Sigmoid colon (tissue), 7 donors: ENCODE results near the gene CUX1. TPM values are rescaled to one million over a fixed set of nuclear protein-coding genes. Genes with fewer than 3 reads are reported as not detected.
"Not testable (repeated sequence)": the region's sequence is repeated elsewhere in the genome, so short reads cannot be mapped to it uniquely, and the experiment has no call there.

ENCODE experiments used
- DNase-seq: peaks from one replicate; pipeline ENCODE4 v3.0.0-alpha.2; 2019
- H3K27ac ChIP-seq, 4 donors: fragments of 200-600 bp; sonication (generic); one replicate each; pipeline ENCODE4 v1.5.1; 2016 to 2019; ENCODE audit warnings: mild to moderate bottlenecking in 1 of 4
- H3K27me3 ChIP-seq, 3 donors: fragments of 200-600 bp; sonication (generic); one replicate each; pipeline ENCODE4 v1.5.1; 2019; ENCODE audit warnings: mild to moderate bottlenecking in 1 of 3
- H3K36me3 ChIP-seq, 4 donors: fragments of 200-600 bp; sonication (generic); one replicate each; pipeline ENCODE4 v1.5.1; 2016 to 2019
- H3K4me1 ChIP-seq, 4 donors: fragments of 200-600 bp; sonication (generic); one replicate each; pipeline ENCODE4 v1.5.1; 2017 to 2019
- H3K4me3 ChIP-seq, 4 donors: fragments of 200-600 bp; sonication (generic); one replicate each; pipeline ENCODE4 v1.5.1; 2017 to 2019; ENCODE audit warnings: mild to moderate bottlenecking in 2 of 4, moderate library complexity in 1 of 4
- H3K9me3 ChIP-seq, 4 donors: fragments of 200-600 bp in 3 of 4; sonication (generic) in 3 of 4; one replicate each; pipeline versions ENCODE4 v1.5.1 to v1.6.1; 2013 to 2019
- CTCF ChIP-seq, 4 experiments: fragments of 450-650 bp in 3 of 4; fragments of 200-600 bp in 1 of 4; IDR thresholded peaks; one replicate each; pipeline ENCODE4 v1.5.1; 2016 to 2019; ENCODE audit warnings: antibody characterized with exemption in 4 of 4, mild to moderate bottlenecking in 3 of 4, moderate library complexity in 2 of 4
- EP300 ChIP-seq, 4 donors: sonication (generic); formaldehyde crosslinking; IDR thresholded peaks; one replicate each; pipeline ENCODE4 v1.6.1; 2017; ENCODE audit warnings: antibody characterized with exemption in 4 of 4
- POLR2A ChIP-seq, 2 donors: fragments of 450-650 bp; IDR thresholded peaks; one replicate each; pipeline ENCODE4 v1.6.1; 2016; ENCODE audit warnings: antibody characterized with exemption in 2 of 2, mild to moderate bottlenecking in 2 of 2, moderate library complexity in 2 of 2
- POLR2AphosphoS5 ChIP-seq, 4 donors: sonication (generic); formaldehyde crosslinking; IDR thresholded peaks; one replicate each; pipeline ENCODE4 v1.6.1; 2017; ENCODE audit warnings: antibody characterized with exemption in 4 of 4
- WGBS, 2 donors: extraction: QIAGEN DNeasy Blood & Tissue Kit; methylation state at CpG; one replicate each; pipeline ENCODE4 v1.1.7; 2013; 5-methylcytosine and 5-hydroxymethylcytosine counted together
- intact Hi-C: fragments of 100-400 bp; cut with DNase I; formaldehyde crosslinking; loops from one replicate; pipeline ENCODE4 v1.15.1; 2023
- polyA plus RNA-seq, 3 donors: library from polyadenylated mRNA; stranded (reverse); fragments of 200-250 nt; gene quantifications; one replicate each; pipeline ENCODE4 v1.2.3, GENCODE V29; 2013
- total RNA-seq, 4 donors: library from RNA; depleted of rRNA; stranded (reverse); fragments of >200 nt; gene quantifications; one replicate each; pipeline ENCODE4 v1.1.0, GENCODE V29; 2016
- donor health status: healthy with polysubstance abuse.
- donor health status: Bipolar disorder and iron deficiency.
- donor health status: healthy.

CUX1 gene
- total and polyA plus RNA-seq, 7 donors, result 46.7 to 127 (median 49.9) TPM

- Histone ChIP-seq H3K4me1 (peaks cover 0 to 21% (median 3%) of the 10 kb centered on the region in 4 donors), H3K27ac (no peak overlapping the region), H3K27me3 (no peaks in the 10 kb centered on the region), H3K36me3 (no peaks in the 10 kb centered on the region), H3K4me3 (no peak overlapping the region), H3K9me3 (peaks cover 0 to 7% (median 0%) of the 10 kb centered on the region in 4 donors)
- no peak for TF ChIP-seq CTCF (IDR thresholded peaks at IDR 0.05)
- TF ChIP-seq EP300 (IDR thresholded peaks at IDR 0.05), result no peak
- no peak for TF ChIP-seq POLR2AphosphoS5 (IDR thresholded peaks at IDR 0.05)
- DNase-seq, result peak; percentile 22
- intact Hi-C loops, result no loop called here
- 97 to 99% methylated on average over 11 of the region's 11 CpGs for WGBS, 2 donors
Observed at GRCh38 chr7:101846800-101847538, 29.5 kb downstream of the CUX1 start.

- Histone ChIP-seq H3K36me3 (no peaks in the 10 kb centered on the region), H3K27me3 (no peaks in the 10 kb centered on the region), H3K4me3 (no peak overlapping the region), H3K9me3 (peaks cover 0 to 7% (median 0%) of the 10 kb centered on the region in 4 donors), H3K4me1 (peaks cover 0 to 22% (median 6%) of the 10 kb centered on the region in 4 donors), H3K27ac (no peak overlapping the region)
- 88 to 95% methylated on average over 8 of the region's 8 CpGs for WGBS, 2 donors
- DNase-seq, result peak; percentile 37
- no peak for TF ChIP-seq EP300 (IDR thresholded peaks at IDR 0.05)
- no peak for TF ChIP-seq POLR2AphosphoS5 (IDR thresholded peaks at IDR 0.05)
- TF ChIP-seq CTCF (IDR thresholded peaks at IDR 0.05), result no peak
- no peak for TF ChIP-seq POLR2A (IDR thresholded peaks at IDR 0.05)
- intact Hi-C loops, result no loop called here
Observed at GRCh38 chr7:101848208-101848951, 31.0 kb downstream of the CUX1 start.

GRCh38 chr7:101849314-101849713, 31.9 kb downstream of the CUX1 start:
- H3K27ac ChIP-seq, result not testable (repeated sequence)
- WGBS, 2 donors, result 97 to 98% methylated on average over 2 of the region's 2 CpGs

GRCh38 chr7:101852364-101852763, 34.9 kb downstream of the CUX1 start:
- 94 to 96% methylated on average over 5 of the region's 5 CpGs for WGBS, 2 donors
- H3K9me3 ChIP-seq, H3K27ac ChIP-seq, H3K4me3 ChIP-seq, intact Hi-C loops, H3K27me3 ChIP-seq, H3K36me3 ChIP-seq: not testable (repeated sequence)
- peaks cover 0 to 33% (median 27%) of the 10 kb centered on the region in 4 donors for H3K4me1 ChIP-seq
- peak; percentile 43 for DNase-seq

More at GRCh38 chr7:101849314-101849713, 31.9 kb downstream of the CUX1 start:
- peaks cover 0 to 27% (median 6%) of the 10 kb centered on the region in 4 donors for H3K4me1 ChIP-seq
- H3K36me3 ChIP-seq, intact Hi-C loops, DNase-seq, H3K27me3 ChIP-seq, H3K9me3 ChIP-seq, H3K4me3 ChIP-seq: not testable (repeated sequence)

- peaks cover 0 to 43% (median 33%) of the 10 kb centered on the region in 4 donors for H3K4me1 ChIP-seq
- TF ChIP-seq POLR2A (IDR thresholded peaks at IDR 0.05) (no peak), CTCF (IDR thresholded peaks at IDR 0.05) (no peak), EP300 (IDR thresholded peaks at IDR 0.05) (no peak), POLR2AphosphoS5 (IDR thresholded peaks at IDR 0.05) (no peak)
- intact Hi-C loops, result loop anchor here (2.0 kb wide), 1 partner anchor 35 kb away; no protein-coding TSS in a partner anchor
- no peak overlapping the region for H3K27ac ChIP-seq
- H3K27me3 ChIP-seq, result no peaks in the 10 kb centered on the region
- no peaks in the 10 kb centered on the region for H3K36me3 ChIP-seq
- H3K4me3 ChIP-seq, result no peak overlapping the region
- DNase-seq, result peak; percentile 38
- H3K9me3 ChIP-seq, result no peaks in the 10 kb centered on the region
- WGBS, 2 donors, result 94 to 96% methylated on average over 7 of the region's 7 CpGs
Observed at GRCh38 chr7:101853684-101854083, 36.3 kb downstream of the CUX1 start.
